T-helper 2 cell treated with Interferon-gamma antibody and Interleukin-4, amounts not matched to agents 5 μg/mL and 100 μg/mL, for 36 hours (primary cell): ENCODE measurements around the gene CP.

ENCODE experiments used
- DNase-seq: peaks from one replicate; pipeline ENCODE4 v3.0.0; 2021; ENCODE audit warnings: low spot score
- H3K27ac Mint-ChIP-seq: one replicate; pipeline ENCODE4 v1.8.0; 2021; ENCODE audit warnings: mild to moderate bottlenecking, mixed read lengths
- H3K27me3 Mint-ChIP-seq: one replicate; pipeline ENCODE4 v1.8.0; 2021; ENCODE audit warnings: low read depth, mixed read lengths
- H3K36me3 Mint-ChIP-seq: one replicate; pipeline ENCODE4 v1.8.0; 2021; ENCODE audit warnings: low read depth, mixed read lengths
- H3K4me1 Mint-ChIP-seq: one replicate; pipeline ENCODE4 v1.8.0; 2021; ENCODE audit warnings: low read depth, mixed read lengths
- H3K4me3 Mint-ChIP-seq: one replicate; pipeline ENCODE4 v1.8.0; 2022; ENCODE audit warnings: mild to moderate bottlenecking, moderate library complexity, mixed read lengths
- H3K9me3 Mint-ChIP-seq: one replicate; pipeline ENCODE4 v1.8.0; 2021; ENCODE audit warnings: mixed read lengths

Gene CP

DNA sequence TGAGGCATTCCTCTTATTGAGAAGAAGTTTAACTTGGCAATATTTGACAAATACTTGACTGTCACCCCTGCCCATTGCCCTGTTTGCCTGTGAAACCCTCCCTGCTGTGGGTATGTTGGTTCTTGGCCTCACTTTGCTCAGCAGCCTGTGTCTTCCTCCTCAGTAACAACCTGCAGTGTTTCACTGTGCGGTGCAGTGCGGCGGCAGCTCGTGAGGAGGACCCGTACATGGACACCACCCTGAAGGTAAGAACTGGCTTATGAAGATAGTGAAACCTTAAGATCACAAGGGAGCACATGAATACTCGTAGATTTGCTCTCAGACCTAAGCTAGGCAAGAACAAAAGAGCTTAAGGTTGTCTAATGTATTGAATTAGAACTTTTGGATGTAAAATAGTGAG lies 71.2 kb downstream of the CP start:
- Mint-ChIP-seq H3K27me3 (no peaks in the 10 kb centered on the region), H3K9me3 (no peaks in the 10 kb centered on the region), H3K27ac (no peak overlapping the region), H3K4me1 (peaks cover 15% of the 10 kb centered on the region), H3K4me3 (no peak overlapping the region), H3K36me3 (peaks cover 41% of the 10 kb centered on the region)
- DNase-seq = no peak

DNA sequence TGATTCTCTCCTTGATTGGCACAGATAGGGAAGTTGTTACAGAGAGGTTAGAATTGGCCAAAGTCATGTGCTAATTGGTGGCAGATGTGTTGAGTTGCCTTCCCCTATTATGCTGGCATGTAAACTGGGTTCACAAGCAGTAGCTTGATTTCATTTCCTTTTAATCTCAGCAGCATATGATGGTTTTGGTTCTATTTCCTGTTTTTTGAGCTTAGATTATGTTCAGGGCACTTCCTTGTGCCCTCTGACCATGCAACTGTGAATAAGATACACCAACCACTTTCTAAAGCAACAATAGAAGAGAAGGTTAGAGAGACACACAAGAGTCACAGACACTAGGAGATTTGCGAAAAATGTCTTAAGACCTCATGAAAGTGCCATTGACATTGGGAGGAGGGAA lies 75.7 kb downstream of the CP start:
- no peak for DNase-seq
- no peak overlapping the region for H3K27ac Mint-ChIP-seq
- H3K36me3 Mint-ChIP-seq = peaks cover 45% of the 10 kb centered on the region
- no peak overlapping the region for H3K4me3 Mint-ChIP-seq
- no peaks in the 10 kb centered on the region for H3K27me3 Mint-ChIP-seq
- H3K9me3 Mint-ChIP-seq = no peaks in the 10 kb centered on the region
- no peaks in the 10 kb centered on the region for H3K4me1 Mint-ChIP-seq

DNA sequence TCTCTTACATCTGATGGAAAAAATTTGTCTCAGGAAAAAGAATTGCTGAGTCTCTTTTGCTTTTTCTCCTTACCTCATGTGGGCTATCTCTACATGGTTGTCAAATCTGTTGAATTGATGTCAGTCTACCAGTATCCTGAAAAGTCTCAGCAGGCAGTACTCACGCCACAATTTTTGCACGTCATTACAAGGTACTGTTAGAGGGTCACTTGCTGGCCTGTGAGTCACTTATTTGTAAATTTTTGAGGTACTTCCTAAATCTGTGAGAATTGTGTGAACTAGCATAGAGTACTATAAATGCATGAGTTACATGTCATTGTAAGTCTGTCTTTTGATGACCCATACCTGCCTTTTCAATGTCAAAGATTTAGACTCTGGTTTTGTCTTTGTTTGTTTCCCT lies 76.3 kb downstream of the CP start:
- Mint-ChIP-seq H3K9me3 (no peaks in the 10 kb centered on the region), H3K27me3 (no peaks in the 10 kb centered on the region), H3K4me3 (no peak overlapping the region), H3K36me3 (peaks cover 41% of the 10 kb centered on the region), H3K27ac (no peak overlapping the region), H3K4me1 (no peaks in the 10 kb centered on the region)
- no peak for DNase-seq

DNA sequence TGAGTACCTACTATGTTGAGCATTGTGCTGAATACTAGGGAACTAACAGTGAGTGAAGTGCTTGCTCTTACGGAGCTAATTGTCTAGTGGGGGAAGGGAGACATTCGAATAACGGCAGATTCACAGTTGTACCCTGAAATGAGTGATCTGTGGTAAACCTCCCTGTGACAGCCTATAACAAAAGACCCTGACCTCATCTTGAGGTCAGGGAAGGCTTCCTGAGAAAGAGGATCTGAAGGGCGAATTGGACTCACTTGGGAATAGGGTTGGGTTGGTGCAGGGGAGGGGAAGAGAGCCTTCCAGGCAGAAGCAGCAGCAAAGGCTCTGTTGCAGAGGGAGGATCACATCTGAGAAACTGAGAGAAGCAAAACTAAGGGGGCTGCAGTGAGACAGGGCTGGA lies 78.9 kb downstream of the CP start:
- Mint-ChIP-seq H3K4me1 (no peaks in the 10 kb centered on the region), H3K27ac (no peak overlapping the region), H3K9me3 (no peaks in the 10 kb centered on the region), H3K4me3 (no peak overlapping the region), H3K27me3 (no peaks in the 10 kb centered on the region), H3K36me3 (peaks cover 29% of the 10 kb centered on the region)
- no peak for DNase-seq

DNA sequence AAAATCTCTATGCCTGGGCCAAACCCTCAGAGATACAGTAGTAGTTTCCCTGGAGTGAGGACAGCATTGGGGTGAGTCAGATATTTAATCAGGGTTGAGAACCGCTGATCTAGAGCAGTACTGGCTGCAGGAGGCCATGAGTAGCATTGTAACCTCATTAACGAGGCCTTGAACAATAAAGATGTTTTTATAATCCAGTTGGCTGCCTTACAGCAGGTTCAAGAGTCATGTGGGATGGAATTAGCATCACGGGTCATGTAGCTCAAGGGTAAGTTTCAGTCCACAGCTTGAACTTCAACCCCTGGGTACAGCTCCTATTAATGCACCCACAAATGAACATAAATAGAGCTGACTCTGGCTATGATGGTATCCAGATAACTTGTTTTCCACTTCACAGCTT lies 87.1 kb downstream of the CP start:
- Mint-ChIP-seq H3K36me3 (peaks cover 25% of the 10 kb centered on the region), H3K27me3 (no peaks in the 10 kb centered on the region), H3K9me3 (no peaks in the 10 kb centered on the region), H3K27ac (no peak overlapping the region), H3K4me3 (no peak overlapping the region), H3K4me1 (peaks cover 29% of the 10 kb centered on the region)
- DNase-seq = no peak

DNA sequence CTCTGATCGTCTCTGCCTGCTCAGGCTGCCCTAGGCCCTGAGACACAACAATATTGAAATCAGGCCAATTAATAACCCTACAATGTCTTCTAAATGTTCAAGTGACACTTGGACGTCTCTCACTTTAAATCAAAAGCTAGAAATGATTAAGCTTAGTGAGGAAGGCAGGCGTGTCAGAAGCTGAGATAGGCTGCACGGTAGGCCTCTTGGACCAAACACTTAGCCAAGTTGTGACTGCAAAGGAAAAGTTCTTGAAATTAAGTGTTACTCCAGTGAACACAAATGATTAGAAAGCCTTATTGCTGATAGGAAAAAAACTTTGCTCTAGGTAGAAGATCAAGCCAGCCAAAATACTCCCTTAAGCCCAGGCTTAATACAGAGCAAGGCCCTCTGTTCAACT lies 90.0 kb downstream of the CP start:
- H3K27ac Mint-ChIP-seq = peak overlapping the region; percentile 11
- H3K4me3 Mint-ChIP-seq = peak overlapping the region; percentile 90
- peaks cover 25% of the 10 kb centered on the region for H3K36me3 Mint-ChIP-seq
- H3K4me1 Mint-ChIP-seq = peaks cover 35% of the 10 kb centered on the region
- DNase-seq = no peak
- H3K27me3 Mint-ChIP-seq = peaks cover 10% of the 10 kb centered on the region
- H3K9me3 Mint-ChIP-seq = no peaks in the 10 kb centered on the region

DNA sequence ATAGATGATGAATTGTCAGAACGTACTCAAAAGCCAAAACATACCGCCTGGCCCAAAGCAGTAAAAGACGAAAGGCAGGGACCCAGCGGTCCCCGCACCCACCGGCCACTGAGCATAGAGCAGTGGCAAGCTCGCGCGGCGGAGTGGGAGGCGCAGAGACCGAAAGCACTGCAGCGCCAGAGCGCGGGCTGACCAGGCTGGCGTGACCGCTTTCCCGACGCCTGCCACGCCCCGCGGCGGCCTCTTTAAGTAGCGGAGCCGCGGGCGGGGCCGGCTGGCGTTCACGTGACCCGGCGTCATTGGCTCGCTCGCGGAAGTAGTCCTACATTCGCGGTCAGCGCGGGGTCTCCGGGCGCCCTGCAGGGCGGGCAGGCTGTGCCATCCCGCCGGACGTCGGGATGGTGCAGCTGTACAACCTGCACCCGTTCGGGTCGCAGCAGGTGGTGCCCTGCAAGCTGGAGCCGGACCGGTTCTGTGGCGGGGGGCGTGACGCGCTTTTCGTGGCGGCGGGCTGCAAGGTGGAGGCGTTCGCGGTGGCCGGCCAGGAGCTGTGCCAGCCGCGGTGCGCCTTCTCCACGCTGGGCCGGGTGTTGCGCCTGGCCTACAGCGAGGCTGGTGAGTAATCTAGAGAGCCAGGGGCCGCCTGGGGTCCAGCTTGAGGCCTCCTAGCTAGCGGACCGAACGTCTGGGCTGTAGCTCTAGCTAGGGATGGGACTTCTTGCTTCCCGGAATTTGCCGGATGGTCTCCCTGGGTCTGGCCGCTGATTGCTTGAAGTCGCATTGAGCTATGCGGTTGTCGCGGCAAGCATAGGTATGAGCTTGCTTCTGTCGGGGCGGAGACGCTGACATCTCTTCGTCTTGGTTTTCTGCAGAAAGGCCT lies 92.1 kb downstream of the CP start, which contains the start of gene HPS3:
HPS3 (plus strand) TSS at position 313 of the 880 bp plus-strand sequence; CDS start at position 399, 86 bp downstream.
- DNase-seq = peak; percentile 89
- no peaks in the 10 kb centered on the region for H3K9me3 Mint-ChIP-seq
- H3K27ac Mint-ChIP-seq = peak within 1 kb of the TSS; percentile 93
- peaks cover 23% of the 10 kb centered on the region for H3K27me3 Mint-ChIP-seq
- peaks cover 20% of the 10 kb centered on the region for H3K36me3 Mint-ChIP-seq
- peak within 1 kb of the TSS; percentile 90 for H3K4me3 Mint-ChIP-seq
- H3K4me1 Mint-ChIP-seq = peaks cover 35% of the 10 kb centered on the region

DNA sequence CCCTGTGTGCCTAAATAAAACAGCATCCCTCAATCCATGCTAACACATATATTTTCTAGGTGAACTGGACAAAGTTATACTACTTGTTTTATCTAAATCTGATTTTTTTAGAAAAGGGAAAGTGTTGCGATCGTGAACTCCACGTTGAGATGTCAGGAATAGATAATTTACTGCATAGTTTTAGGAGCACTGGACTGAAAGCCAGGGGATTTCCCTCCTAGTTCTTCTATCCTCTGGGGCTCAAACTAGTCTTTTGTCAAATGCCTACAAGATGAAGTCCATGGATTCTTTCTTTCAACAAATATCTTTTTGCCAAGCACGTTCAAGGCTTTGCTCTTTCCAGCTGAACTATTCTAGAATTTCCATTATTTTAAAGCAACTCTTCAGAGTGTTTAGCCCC lies 92.8 kb downstream of the CP start:
- Mint-ChIP-seq H3K4me3 (peak overlapping the region; percentile 90), H3K27me3 (peaks cover 29% of the 10 kb centered on the region), H3K4me1 (peaks cover 33% of the 10 kb centered on the region), H3K27ac (peak overlapping the region; percentile 87), H3K36me3 (peaks cover 17% of the 10 kb centered on the region), H3K9me3 (no peaks in the 10 kb centered on the region)
- no peak for DNase-seq

DNA sequence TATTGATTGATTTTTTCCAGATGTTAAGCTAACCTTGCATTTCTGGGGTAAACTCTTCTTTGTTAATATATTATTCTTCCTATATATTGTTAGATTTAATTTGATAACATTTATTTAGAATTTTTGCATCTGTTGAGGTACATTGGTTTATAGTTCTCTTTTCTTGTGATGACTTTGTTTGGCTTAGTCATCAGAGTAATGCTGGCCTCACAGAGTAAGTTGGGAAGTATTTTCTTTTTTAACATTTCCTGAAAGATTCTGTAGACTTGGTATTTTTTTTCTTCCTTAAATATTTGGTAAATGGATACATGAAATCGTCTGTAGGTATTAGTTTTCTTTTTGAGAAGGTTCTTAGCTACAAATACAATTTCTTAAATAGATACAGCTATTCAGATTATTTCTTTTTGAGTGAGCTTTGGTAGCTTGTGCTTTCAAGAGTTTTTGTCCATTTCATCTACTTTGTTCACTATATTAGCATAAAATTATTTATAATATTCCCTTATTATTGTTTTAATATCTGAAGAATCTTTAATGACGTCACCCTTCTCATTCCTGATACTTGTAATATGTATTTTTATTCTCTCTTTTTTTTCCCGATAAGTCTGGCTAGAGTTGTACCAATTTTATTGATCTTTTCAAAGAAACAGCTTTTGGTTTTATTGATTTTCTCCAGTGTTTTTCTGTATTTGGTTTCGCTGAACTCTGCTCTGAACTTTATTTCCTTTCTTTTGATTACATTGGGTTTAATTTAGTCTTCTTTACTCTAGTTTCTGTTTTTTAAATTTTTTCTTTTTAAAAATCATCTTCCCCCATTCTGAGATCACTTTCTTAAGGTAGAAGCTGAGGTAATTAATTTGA lies 98.7 kb downstream of the CP start:
- Mint-ChIP-seq H3K27ac (no peak overlapping the region), H3K36me3 (no peaks in the 10 kb centered on the region), H3K9me3 (no peaks in the 10 kb centered on the region), H3K4me1 (peaks cover 8% of the 10 kb centered on the region), H3K27me3 (peaks cover 30% of the 10 kb centered on the region), H3K4me3 (no peak overlapping the region)
- no peak for DNase-seq
